H9 (cell line): Measurements from ENCODE around the gene CCDC57. TPM values are rescaled to one million over a fixed set of nuclear protein-coding genes. Genes with fewer than 3 reads are reported as not detected.
A peak's percentile ranks its signal among the peaks of the same experiment; 100 is the strongest.

Experiments used
- DNase-seq: peaks from one replicate; pipeline ENCODE4 v3.0.0-alpha.2; 2017
- H2AFZ ChIP-seq: one replicate; pipeline ENCODE4 v1.6.1; 2013; ENCODE audit warnings: mild to moderate bottlenecking, low read length, control low read depth, moderate library complexity
- H2AK5ac ChIP-seq: 2 replicates; pipeline ENCODE4 v1.6.1; 2013; ENCODE audit warnings: low read length, control low read depth, mixed read lengths; ENCODE audit not compliant: insufficient read length
- H2BK120ac ChIP-seq: one replicate; pipeline ENCODE4 v1.6.1; 2013; ENCODE audit warnings: low read depth, mild to moderate bottlenecking, low read length, control low read depth, inconsistent platforms; ENCODE audit not compliant: poor library complexity, severe bottlenecking
- H2BK12ac ChIP-seq: 2 replicates; pipeline ENCODE4 v1.6.1; 2013; ENCODE audit warnings: low read length, control low read depth, mixed read lengths, low read depth; ENCODE audit not compliant: insufficient read length
- H2BK15ac ChIP-seq: 2 replicates; pipeline ENCODE4 v1.6.1; 2013; ENCODE audit warnings: low read depth, low read length, control low read depth
- H2BK20ac ChIP-seq: one replicate; pipeline ENCODE4 v1.6.1; 2013; ENCODE audit warnings: low read depth, mild to moderate bottlenecking, low read length, control low read depth, inconsistent platforms; ENCODE audit not compliant: poor library complexity, severe bottlenecking
- H2BK5ac ChIP-seq: 2 replicates; pipeline ENCODE4 v1.6.1; 2013; ENCODE audit warnings: low read length, control low read depth, mixed read lengths; ENCODE audit not compliant: insufficient read length
- H3K14ac ChIP-seq: 2 replicates; pipeline ENCODE4 v1.6.1; 2013; ENCODE audit warnings: low read length, control low read depth; ENCODE audit not compliant: insufficient read depth
- H3K18ac ChIP-seq: 2 replicates; pipeline ENCODE4 v1.6.1; 2013; ENCODE audit warnings: low read depth, mild to moderate bottlenecking, mixed read lengths, low read length, control low read depth; ENCODE audit not compliant: insufficient read length
- H3K23ac ChIP-seq: 2 replicates; pipeline ENCODE4 v1.6.1; 2013; ENCODE audit warnings: low read length, control low read depth, mixed read lengths, low read depth; ENCODE audit not compliant: insufficient read length
- H3K23me2 ChIP-seq: 2 replicates; pipeline ENCODE4 v1.6.1; 2013; ENCODE audit warnings: low read depth, mild to moderate bottlenecking, mixed read lengths, low read length, control low read depth; ENCODE audit not compliant: insufficient read length, poor library complexity, severe bottlenecking
- H3K27ac ChIP-seq: 2 replicates; pipeline ENCODE4 v1.5.1; 2013; ENCODE audit warnings: low read length, control low read depth, mixed read lengths, low read depth; ENCODE audit not compliant: insufficient read length
- H3K27me3 ChIP-seq: 2 replicates; pipeline ENCODE4 v1.6.1; 2013; ENCODE audit warnings: low read length, control low read depth, inconsistent platforms; ENCODE audit not compliant: insufficient read depth
- H3K4ac ChIP-seq: 2 replicates; pipeline ENCODE4 v1.6.1; 2013; ENCODE audit warnings: low read depth, mild to moderate bottlenecking, control low read depth, inconsistent platforms, low read length, moderate library complexity
- H3K4me1 ChIP-seq: 2 replicates; pipeline ENCODE4 v1.6.1; 2013; ENCODE audit warnings: low read length, control low read depth, inconsistent platforms; ENCODE audit not compliant: insufficient read depth
- H3K4me2 ChIP-seq: 2 replicates; pipeline ENCODE4 v1.6.1; 2013; ENCODE audit warnings: low read length, control low read depth, mixed read lengths; ENCODE audit not compliant: insufficient read length, insufficient read depth
- H3K56ac ChIP-seq: 2 replicates; pipeline ENCODE4 v1.6.1; 2013; ENCODE audit warnings: low read depth, mild to moderate bottlenecking, mixed read lengths, low read length, control low read depth; ENCODE audit not compliant: insufficient read length
- H3K79me1 ChIP-seq: 2 replicates; pipeline ENCODE4 v1.6.1; 2013; ENCODE audit warnings: low read depth, mild to moderate bottlenecking, moderate library complexity, low read length, control low read depth, inconsistent platforms; ENCODE audit not compliant: insufficient read depth, poor library complexity, severe bottlenecking
- H3K79me2 ChIP-seq: 2 replicates; pipeline ENCODE4 v1.6.1; 2013; ENCODE audit warnings: low read length, control low read depth, inconsistent platforms; ENCODE audit not compliant: insufficient read depth
- H3K9ac ChIP-seq: 2 replicates; pipeline ENCODE4 v1.6.1; 2013; ENCODE audit warnings: low read length, control low read depth, mixed read lengths; ENCODE audit not compliant: insufficient read length; ENCODE audit errors: extremely low read depth
- H3K9me3 ChIP-seq: one replicate; pipeline ENCODE4 v1.6.1; 2013; ENCODE audit warnings: low read depth, low read length, inconsistent platforms; ENCODE audit not compliant: control insufficient read depth
- H3T11ph ChIP-seq: one replicate; pipeline ENCODE4 v1.6.1; 2013; ENCODE audit warnings: mild to moderate bottlenecking, low read length, control low read depth, inconsistent platforms
- H4K20me1 ChIP-seq: one replicate; pipeline ENCODE4 v1.6.1; 2013; ENCODE audit not compliant: control insufficient read depth, insufficient read length, insufficient read depth
- H4K5ac ChIP-seq: 2 replicates; pipeline ENCODE4 v1.6.1; 2013; ENCODE audit warnings: low read depth, mild to moderate bottlenecking, mixed read lengths, low read length, control low read depth; ENCODE audit not compliant: insufficient read length
- H4K8ac ChIP-seq: replicated peaks from 2 replicates; pipeline ENCODE4 v1.6.1; 2013; ENCODE audit warnings: low read length, control low read depth, mixed read lengths, low read depth; ENCODE audit not compliant: insufficient read length
- H4K91ac ChIP-seq: 2 replicates; pipeline ENCODE4 v1.6.1; 2013; ENCODE audit warnings: low read depth, mild to moderate bottlenecking, moderate library complexity, mixed read lengths, low read length, control low read depth; ENCODE audit not compliant: insufficient read length
- H3K27ac Mint-ChIP-seq, 3 experiments: 2 replicates in 2 of 3; 3 replicates in 1 of 3; pipeline ENCODE4 v1.8.0; 2020 to 2021; ENCODE audit warnings: mixed read lengths in 3 of 3, mild to moderate bottlenecking in 1 of 3, moderate library complexity in 1 of 3
- H3K27me3 Mint-ChIP-seq: 2 replicates; pipeline ENCODE4 v1.8.0; 2021; ENCODE audit warnings: low read depth, mild to moderate bottlenecking, moderate library complexity, mixed read lengths
- H3K36me3 Mint-ChIP-seq, 3 experiments: 2 replicates in 2 of 3; 3 replicates in 1 of 3; pipeline ENCODE4 v1.8.0; 2020 to 2021; ENCODE audit warnings: low read depth in 3 of 3, mixed read lengths in 3 of 3; ENCODE audit not compliant: insufficient read depth in 1 of 3
- H3K4me1 Mint-ChIP-seq, 2 experiments: 2 replicates each; pipeline ENCODE4 v1.8.0; 2020; ENCODE audit warnings: mixed read lengths in 2 of 2
- H3K4me3 Mint-ChIP-seq, 2 experiments: 2 replicates in 1 of 2; 3 replicates in 1 of 2; pipeline ENCODE4 v1.8.0; 2020 to 2021; ENCODE audit warnings: mild to moderate bottlenecking in 2 of 2, mixed read lengths in 2 of 2, moderate library complexity in 1 of 2
- H3K9me3 Mint-ChIP-seq, 2 experiments: 2 replicates in 1 of 2; 3 replicates in 1 of 2; pipeline ENCODE4 v1.8.0; 2020; ENCODE audit warnings: mild to moderate bottlenecking in 2 of 2, mixed read lengths in 2 of 2, moderate library complexity in 1 of 2
- WGBS: extraction: QIAGEN DNeasy Blood & Tissue Kit; methylation state at CpG from one replicate; pipeline ENCODE4 v1.1.7; 2013; ENCODE audit warnings: missing lambda C conversion rate, low lambda C conversion rate, mixed read lengths; ENCODE audit not compliant: insufficient read length; ENCODE audit errors: extremely low coverage; 5-methylcytosine and 5-hydroxymethylcytosine counted together
- total RNA-seq: library from RNA; stranded (reverse); gene quantifications from 2 replicates; pipeline ENCODE4 v1.2.1, GENCODE V29; 2021
- TF ChIP-seq, protein P1 (sequence below): fragments of 200-600 bp; sonication (generic); conservative IDR thresholded peaks from 3 replicates; pipeline ENCODE4 v1.8.0; 2021; ENCODE audit warnings: antibody characterized with exemption, mild to moderate bottlenecking

Gene CCDC57
- total RNA-seq, 1 experiment from 2014 or later: 11.0 TPM

- Histone ChIP-seq H2BK5ac (no peak overlapping the region), H3K4me1 (no peaks in the 10 kb centered on the region), H3T11ph (no peak overlapping the region), H3K23ac (no peak overlapping the region), H2AFZ (no peak overlapping the region), H3K4ac (no peak overlapping the region), H3K14ac (peak overlapping the region; percentile 9; the same call in 1 of the 2 replicates), H2BK120ac (no peak overlapping the region), H2BK15ac (no peak overlapping the region), H3K27ac (no peak overlapping the region), H3K27me3 (no peaks in the 10 kb centered on the region), H3K79me2 (no peaks in the 10 kb centered on the region), H3K56ac (no peak overlapping the region), H4K20me1 (no peaks in the 10 kb centered on the region), H3K4me2 (peak overlapping the region; percentile 75), H4K91ac (no peak overlapping the region), H2AK5ac (no peak overlapping the region), H3K9ac (peak overlapping the region; percentile 47), H4K8ac (no peak overlapping the region), H3K18ac (no peak overlapping the region), H3K79me1 (no peaks in the 10 kb centered on the region), H2BK12ac (no peak overlapping the region), H2BK20ac (no peak overlapping the region), H3K23me2 (peaks cover 15% of the 10 kb centered on the region), H4K5ac (no peak overlapping the region), H3K9me3 (no peaks in the 10 kb centered on the region)
- WGBS: no CpG with 5 or more reads among the region's 47 CpGs
- peaks cover 4 to 5% of the 10 kb centered on the region in 2 experiments for H3K4me1 Mint-ChIP-seq
- H3K27me3 Mint-ChIP-seq: peaks cover 10% of the 10 kb centered on the region
- no peak overlapping the region for H3K27ac Mint-ChIP-seq
- no peaks in the 10 kb centered on the region; a peak in 1 of 5 replicates for H3K9me3 Mint-ChIP-seq
- DNase-seq: no peak
- peaks cover 3 to 15% (median 11%) of the 10 kb centered on the region in 3 experiments for H3K36me3 Mint-ChIP-seq
- H3K4me3 Mint-ChIP-seq: peak overlapping the region; percentile 70 to 73
- TF ChIP-seq, protein P1, sequence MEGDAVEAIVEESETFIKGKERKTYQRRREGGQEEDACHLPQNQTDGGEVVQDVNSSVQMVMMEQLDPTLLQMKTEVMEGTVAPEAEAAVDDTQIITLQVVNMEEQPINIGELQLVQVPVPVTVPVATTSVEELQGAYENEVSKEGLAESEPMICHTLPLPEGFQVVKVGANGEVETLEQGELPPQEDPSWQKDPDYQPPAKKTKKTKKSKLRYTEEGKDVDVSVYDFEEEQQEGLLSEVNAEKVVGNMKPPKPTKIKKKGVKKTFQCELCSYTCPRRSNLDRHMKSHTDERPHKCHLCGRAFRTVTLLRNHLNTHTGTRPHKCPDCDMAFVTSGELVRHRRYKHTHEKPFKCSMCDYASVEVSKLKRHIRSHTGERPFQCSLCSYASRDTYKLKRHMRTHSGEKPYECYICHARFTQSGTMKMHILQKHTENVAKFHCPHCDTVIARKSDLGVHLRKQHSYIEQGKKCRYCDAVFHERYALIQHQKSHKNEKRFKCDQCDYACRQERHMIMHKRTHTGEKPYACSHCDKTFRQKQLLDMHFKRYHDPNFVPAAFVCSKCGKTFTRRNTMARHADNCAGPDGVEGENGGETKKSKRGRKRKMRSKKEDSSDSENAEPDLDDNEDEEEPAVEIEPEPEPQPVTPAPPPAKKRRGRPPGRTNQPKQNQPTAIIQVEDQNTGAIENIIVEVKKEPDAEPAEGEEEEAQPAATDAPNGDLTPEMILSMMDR: no peak
Measured at GRCh38 chr17:82065193-82065637, 147.4 kb downstream of the CCDC57 start.
